GM23338 (cell line): ENCODE data around the gene KLF7. TPM values are rescaled to one million over a fixed set of nuclear protein-coding genes. Genes with fewer than 3 reads are reported as not detected.

ENCODE experiments used
- ATAC-seq: fragments of 200-7000 bp; cut with Tn5 transposase; 3 replicates; pipeline ENCODE4 v1.9.1; 2020
- DNase-seq: peaks from one replicate; pipeline ENCODE4 v3.0.0-alpha.2; 2015; ENCODE audit warnings: low spot score
- H2AFZ ChIP-seq: fragments of 200-600 bp; sonication (generic); 2 replicates; pipeline ENCODE4 v1.8.0; 2016; ENCODE audit warnings: antibody characterized with exemption, mild to moderate bottlenecking, moderate library complexity
- H3F3A ChIP-seq: fragments of 200-600 bp; sonication (generic); replicated peaks from 2 replicates; pipeline ENCODE4 v1.8.0; 2017; ENCODE audit warnings: antibody characterized with exemption, mixed run types, low read depth
- H3K27ac ChIP-seq: fragments of 200-600 bp; sonication (generic); 2 replicates; pipeline ENCODE4 v1.6.1; 2016; ENCODE audit warnings: low read depth
- H3K27me3 ChIP-seq: fragments of 200-600 bp; sonication (generic); 2 replicates; pipeline ENCODE4 v1.8.0; 2016; ENCODE audit warnings: mild to moderate bottlenecking, mixed run types, moderate library complexity; ENCODE audit not compliant: insufficient read depth
- H3K36me3 ChIP-seq: fragments of 200-600 bp; sonication (generic); 2 replicates; pipeline ENCODE4 v1.8.0; 2016; ENCODE audit warnings: mild to moderate bottlenecking; ENCODE audit not compliant: insufficient read depth
- H3K4me1 ChIP-seq: fragments of 200-600 bp; sonication (generic); 2 replicates; pipeline ENCODE4 v1.8.0; 2016; ENCODE audit warnings: mild to moderate bottlenecking, moderate library complexity; ENCODE audit not compliant: insufficient read depth
- H3K4me2 ChIP-seq: fragments of 200-600 bp; sonication (generic); 2 replicates; pipeline ENCODE4 v1.7.1; 2017; ENCODE audit warnings: mixed run types
- H3K4me3 ChIP-seq: fragments of 200-600 bp; sonication (generic); 2 replicates; pipeline ENCODE4 v1.6.1; 2016; ENCODE audit warnings: mixed run types
- H3K79me2 ChIP-seq: fragments of 200-600 bp; sonication (generic); replicated peaks from 2 replicates; pipeline ENCODE4 v1.8.0; 2017; ENCODE audit warnings: mild to moderate bottlenecking; ENCODE audit not compliant: insufficient read depth
- H3K9me2 ChIP-seq: fragments of 200-600 bp; sonication (generic); 2 replicates; pipeline ENCODE4 v1.8.0; 2017; ENCODE audit not compliant: insufficient read depth
- H4K20me1 ChIP-seq: fragments of 200-600 bp; sonication (generic); replicated peaks from 2 replicates; pipeline ENCODE4 v1.8.0; 2017; ENCODE audit warnings: mild to moderate bottlenecking; ENCODE audit not compliant: insufficient read depth
- H3K27ac Mint-ChIP-seq: 2 replicates; pipeline ENCODE4 v1.8.0; 2020; ENCODE audit warnings: inconsistent platforms, mild to moderate bottlenecking, moderate library complexity, mixed read lengths
- H3K27me3 Mint-ChIP-seq: 3 replicates; pipeline ENCODE4 v1.8.0; 2022; ENCODE audit warnings: low read depth, mild to moderate bottlenecking, moderate library complexity, mixed read lengths, inconsistent platforms; ENCODE audit not compliant: insufficient read depth, poor library complexity
- H3K36me3 Mint-ChIP-seq: 3 replicates; pipeline ENCODE4 v1.8.0; 2021; ENCODE audit warnings: low read depth, mild to moderate bottlenecking, inconsistent platforms, moderate library complexity, mixed read lengths
- H3K4me1 Mint-ChIP-seq: 3 replicates; pipeline ENCODE4 v1.8.0; 2020; ENCODE audit warnings: mild to moderate bottlenecking, inconsistent platforms, mixed read lengths
- H3K4me3 Mint-ChIP-seq: 3 replicates; pipeline ENCODE4 v1.8.0; 2021; ENCODE audit warnings: moderate library complexity, mild to moderate bottlenecking, inconsistent platforms, mixed read lengths
- H3K9me3 Mint-ChIP-seq: 3 replicates; pipeline ENCODE4 v1.8.0; 2020; ENCODE audit warnings: moderate library complexity, mild to moderate bottlenecking, inconsistent platforms, mixed read lengths
- CREB1 ChIP-seq: fragments of 250-450 bp; sonication (Bioruptor Pico); IDR thresholded peaks from 2 replicates; pipeline ENCODE4 v1.5.0; 2020; ENCODE audit warnings: low read depth, mild to moderate bottlenecking, moderate library complexity
- CTCF ChIP-seq, 2 experiments: fragments of 200-600 bp in 1 of 2; sonication (generic) in 1 of 2; conservative IDR thresholded peaks; 2 replicates each; pipeline versions ENCODE4 v1.5.1 to v1.6.1; 2016 to 2017; ENCODE audit warnings: antibody characterized with exemption in 2 of 2, low read depth in 2 of 2, mild to moderate bottlenecking in 2 of 2, moderate library complexity in 1 of 2
- ETS1 ChIP-seq: IDR thresholded peaks from 2 replicates; pipeline ENCODE4 v1.6.1; 2016; ENCODE audit warnings: antibody characterized with exemption
- EZH2phosphoT487 ChIP-seq: fragments of 200-600 bp; sonication (generic); IDR thresholded peaks from one replicate; pipeline ENCODE4 v1.8.1; 2018; ENCODE audit warnings: antibody characterized with exemption; ENCODE audit not compliant: unreplicated experiment
- JUNB ChIP-seq: IDR thresholded peaks from one replicate; pipeline ENCODE4 v1.6.1; 2016; ENCODE audit warnings: antibody characterized with exemption; ENCODE audit not compliant: unreplicated experiment
- NANOG ChIP-seq: IDR thresholded peaks from 2 replicates; pipeline ENCODE4 v1.6.1; 2016; ENCODE audit warnings: antibody characterized with exemption, borderline replicate concordance
- POLR2AphosphoS5 ChIP-seq: IDR thresholded peaks from 2 replicates; pipeline ENCODE4 v1.6.1; 2016; ENCODE audit warnings: antibody characterized with exemption, low read depth
- REST ChIP-seq: IDR thresholded peaks from one replicate; pipeline ENCODE4 v1.6.1; 2018; ENCODE audit warnings: antibody characterized with exemption; ENCODE audit not compliant: unreplicated experiment
- STAT1 ChIP-seq: IDR thresholded peaks from one replicate; pipeline ENCODE4 v1.6.1; 2016; ENCODE audit warnings: antibody characterized with exemption; ENCODE audit not compliant: unreplicated experiment
- ZNF114 ChIP-seq: fragments of 250-450 bp; sonication (Bioruptor Pico); IDR thresholded peaks from 2 replicates; pipeline ENCODE4 v1.5.0; 2020; ENCODE audit warnings: mild to moderate bottlenecking, moderate library complexity
- ZNF331 ChIP-seq: fragments of 250-450 bp; sonication (Bioruptor Pico); IDR thresholded peaks from 2 replicates; pipeline ENCODE4 v1.5.0; 2020; ENCODE audit warnings: low read depth, mild to moderate bottlenecking, moderate library complexity
- ZNF462 ChIP-seq: fragments of 250-450 bp; sonication (Bioruptor Pico); IDR thresholded peaks from 2 replicates; pipeline ENCODE4 v1.5.0; 2020; ENCODE audit warnings: mild to moderate bottlenecking, moderate library complexity
- polyA plus RNA-seq: library from polyadenylated mRNA; unstranded; fragments of >200 nt; fragmentation: Nextera tagmentation; extraction: Ambion mirVana; gene quantifications from 2 replicates; pipeline ENCODE4 v1.2.1, GENCODE V29; 2016
- total RNA-seq: library from RNA; depleted of rRNA; stranded (reverse); fragments of >200 nt; shearing (Covaris generic); gene quantifications from 2 replicates; pipeline ENCODE4 v1.2.3, GENCODE V29; 2014

The KLF7 gene
- total and polyA plus RNA-seq, 2 experiments from 2014 or later = 5.7 to 15.4 TPM

GRCh38 chr2:207054521-207054920, 111.2 kb downstream of the KLF7 start (continued):
- TF ChIP-seq CREB1 (CRISPR knock-in tag) = no peak
- TF ChIP-seq ZNF114 (CRISPR knock-in tag) = no peak
- no peak for TF ChIP-seq ETS1
- TF ChIP-seq EZH2phosphoT487 = no peak
- no peak for TF ChIP-seq POLR2AphosphoS5

- Mint-ChIP-seq H3K4me3 (no peak overlapping the region), H3K27ac (no peak overlapping the region), H3K9me3 (no peaks in the 10 kb centered on the region), H3K4me1 (peaks cover 25% of the 10 kb centered on the region), H3K36me3 (no peaks in the 10 kb centered on the region; the same call in 2 of the 3 replicates), H3K27me3 (peaks cover 2% of the 10 kb centered on the region)
- ATAC-seq (no peak), DNase-seq (no peak)
- Histone ChIP-seq H3K79me2 (no peaks in the 10 kb centered on the region), H3K9me2 (peaks cover 7% of the 10 kb centered on the region), H3K36me3 (no peaks in the 10 kb centered on the region), H3K4me3 (no peak overlapping the region), H3K27ac (no peak overlapping the region), H3K27me3 (no peaks in the 10 kb centered on the region), H3K4me1 (peaks cover 21% of the 10 kb centered on the region), H4K20me1 (no peaks in the 10 kb centered on the region), H3K4me2 (no peak overlapping the region), H3F3A (no peaks in the 10 kb centered on the region), H2AFZ (no peak overlapping the region)
- no peak for TF ChIP-seq REST
- TF ChIP-seq CTCF (conservative IDR thresholded peaks at IDR 0.05; ENCODE audit: low read depth in 2 of 2) = no peak
- TF ChIP-seq JUNB = no peak
- no peak for TF ChIP-seq ZNF331
- TF ChIP-seq STAT1 = no peak
- TF ChIP-seq EZH2phosphoT487 = no peak
- TF ChIP-seq NANOG = no peak
- TF ChIP-seq ZNF462 (CRISPR knock-in tag) = no peak
Measured at GRCh38 chr2:207051385-207051965, 114.3 kb downstream of the KLF7 start.
